Smooth muscle cell (in vitro differentiated cells): ENCODE results near the gene C7orf57. TPM values are rescaled to one million over a fixed set of nuclear protein-coding genes. Genes with fewer than 3 reads are reported as not detected.

Experiments
- DNase-seq: peaks from one replicate; lab custom pipeline; 2025; ENCODE audit not compliant: unreplicated experiment; lab: John Stamatoyannopoulos, UW
- H2AFZ ChIP-seq: fragments of 200-600 bp; sonication (generic); 2 replicates; pipeline ENCODE4 v1.6.0; 2016; ENCODE audit warnings: antibody characterized with exemption, low read depth, mild to moderate bottlenecking
- H3F3A ChIP-seq: fragments of 200-600 bp; sonication (generic); 2 replicates; pipeline ENCODE4 v1.6.0; 2017; ENCODE audit warnings: antibody characterized with exemption, low read depth
- H3K27ac ChIP-seq: fragments of 200-600 bp; sonication (generic); 2 replicates; pipeline ENCODE4 v1.5.1; 2016; ENCODE audit warnings: low read depth, mild to moderate bottlenecking
- H3K27me3 ChIP-seq: fragments of 200-600 bp; sonication (generic); 2 replicates; pipeline ENCODE4 v1.6.1; 2016; ENCODE audit warnings: low read depth, mild to moderate bottlenecking
- H3K36me3 ChIP-seq: fragments of 200-600 bp; sonication (generic); 2 replicates; pipeline ENCODE4 v1.5.1; 2016; ENCODE audit warnings: low read depth
- H3K4me1 ChIP-seq: fragments of 200-600 bp; sonication (generic); 2 replicates; pipeline ENCODE4 v1.5.1; 2016; ENCODE audit warnings: low read depth
- H3K4me2 ChIP-seq: fragments of 200-600 bp; sonication (generic); 2 replicates; pipeline ENCODE4 v1.6.0; 2016; ENCODE audit warnings: mild to moderate bottlenecking
- H3K4me3 ChIP-seq: fragments of 200-600 bp; sonication (generic); 2 replicates; pipeline ENCODE4 v1.5.1; 2016; ENCODE audit warnings: mild to moderate bottlenecking
- H3K79me2 ChIP-seq: fragments of 200-600 bp; sonication (generic); 2 replicates; pipeline ENCODE4 v1.6.0; 2016; ENCODE audit warnings: low read depth, mild to moderate bottlenecking
- H3K9ac ChIP-seq: fragments of 200-600 bp; sonication (generic); 2 replicates; pipeline ENCODE4 v1.6.0; 2016; ENCODE audit warnings: low read depth
- H3K9me3 ChIP-seq: fragments of 200-600 bp; sonication (generic); replicated peaks from 2 replicates; pipeline ENCODE4 v1.5.1; 2016; ENCODE audit warnings: low read depth
- H4K20me1 ChIP-seq: fragments of 200-600 bp; sonication (generic); 2 replicates; pipeline ENCODE4 v1.6.0; 2016; ENCODE audit warnings: low read depth
- CTCF ChIP-seq: fragments of 200-600 bp; sonication (generic); IDR thresholded peaks from 2 replicates; pipeline ENCODE4 v1.5.1; 2017; ENCODE audit warnings: borderline replicate concordance, mild to moderate bottlenecking, antibody characterized with exemption; ENCODE audit not compliant: insufficient read depth, poor library complexity, severe bottlenecking
- WGBS: methylation state at CpG from one replicate; pipeline ENCODE4 v1.1.7; 2016; ENCODE audit warnings: low lambda C conversion rate; 5-methylcytosine and 5-hydroxymethylcytosine counted together
- polyA plus RNA-seq: library from polyadenylated mRNA; unstranded; fragments of >200 nt; fragmentation: Nextera tagmentation; extraction: Ambion mirVana; gene quantifications from 2 replicates; pipeline ENCODE4 v1.2.1, GENCODE V29; 2016
- total RNA-seq: library from RNA; depleted of rRNA; stranded (reverse); fragments of >200 nt; gene quantifications from 2 replicates; pipeline ENCODE4 v1.2.3, GENCODE V29; 2014

The C7orf57 gene
- total and polyA plus RNA-seq, 2 experiments from 2014 or later = not detected

- Histone ChIP-seq H3K9ac (peak overlapping the region; percentile 93), H3K27ac (peak overlapping the region; percentile 99), H3K27me3 (no peaks in the 10 kb centered on the region), H3K4me1 (peaks cover 21% of the 10 kb centered on the region), H3K4me2 (peak overlapping the region; percentile 89), H3F3A (peaks cover 22% of the 10 kb centered on the region), H3K36me3 (no peaks in the 10 kb centered on the region), H3K79me2 (peaks cover 13% of the 10 kb centered on the region), H4K20me1 (no peaks in the 10 kb centered on the region), H3K4me3 (peak overlapping the region; percentile 66), H2AFZ (peak overlapping the region; percentile 84), H3K9me3 (no peaks in the 10 kb centered on the region)
- TF ChIP-seq CTCF = no peak
- DNase-seq = peak; percentile 92
- under 1% methylated on average over 25 of the region's 25 CpGs for WGBS
These were observed 53.3 kb downstream of the C7orf57 start for GRCh38 chr7:48088559-48089045.

DNA sequence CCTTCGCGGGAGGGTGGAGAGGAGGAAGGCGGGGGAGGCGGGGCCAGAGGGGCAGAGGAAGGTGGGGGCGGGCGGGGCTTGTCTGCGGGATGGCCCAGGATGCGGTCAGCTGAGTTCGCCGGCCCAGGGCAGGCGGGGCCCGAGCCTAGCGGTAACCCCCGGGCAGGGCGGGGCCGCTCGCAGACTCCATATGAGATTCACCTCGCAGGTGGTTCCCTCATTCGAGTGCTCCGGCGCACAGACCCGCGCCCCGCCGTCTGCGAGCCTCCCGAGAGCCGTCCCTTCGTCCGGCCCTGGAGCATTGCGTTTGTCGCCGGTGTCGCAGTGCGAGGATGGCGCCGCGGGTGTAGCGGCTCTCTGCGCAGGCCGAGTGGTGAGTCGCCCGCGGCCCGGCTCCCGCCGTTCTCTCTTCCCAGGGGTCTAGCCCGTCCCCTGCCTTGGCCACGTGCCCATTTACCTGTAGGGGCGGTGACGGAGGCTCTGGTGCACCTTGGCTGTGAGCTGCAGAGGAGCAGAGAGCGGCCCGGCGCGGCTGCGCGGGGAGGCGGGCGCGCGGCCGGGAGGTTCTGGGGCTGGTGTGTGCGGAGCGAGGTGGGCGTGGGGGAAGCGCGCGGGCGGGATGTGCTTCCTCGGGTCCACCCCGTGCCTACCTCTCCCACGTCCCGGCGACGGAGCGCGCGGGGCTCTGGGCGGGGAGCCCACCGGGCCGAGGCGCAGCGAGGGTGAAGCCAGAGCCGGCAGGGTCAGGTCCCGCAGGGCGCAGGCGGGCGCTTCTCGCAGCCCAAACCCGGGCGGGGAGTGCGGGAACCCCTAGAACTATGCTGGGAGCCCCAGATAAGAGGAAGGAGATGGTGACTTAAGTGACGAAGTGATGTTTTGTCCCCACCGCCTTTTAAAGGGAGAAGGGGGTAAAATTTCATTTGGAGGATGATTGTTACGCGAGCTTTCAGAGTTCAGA lies 54.0 kb downstream of the C7orf57 start, which contains the start of gene UPP1:
UPP1 (plus strand) TSS at position 220 of the 958 bp plus-strand sequence. CDS start 5,519 bp downstream, outside the sequence.
- peak within 1 kb of the TSS; percentile 99 for H3K27ac ChIP-seq
- H3K79me2 ChIP-seq = peaks cover 13% of the 10 kb centered on the region
- peak within 1 kb of the TSS; percentile 84 for H2AFZ ChIP-seq
- 1% methylated on average over 70 of the region's 96 CpGs for WGBS
- no peak for TF ChIP-seq CTCF
- peak within 1 kb of the TSS; percentile 66 for H3K4me3 ChIP-seq
- peaks cover 17% of the 10 kb centered on the region for H3K4me1 ChIP-seq
- H3K27me3 ChIP-seq = no peaks in the 10 kb centered on the region
- H4K20me1 ChIP-seq = no peaks in the 10 kb centered on the region
- H3K36me3 ChIP-seq = no peaks in the 10 kb centered on the region
- H3F3A ChIP-seq = peaks cover 18% of the 10 kb centered on the region
- H3K9ac ChIP-seq = peak within 1 kb of the TSS; percentile 93
- peak; percentile 90 for DNase-seq
- H3K4me2 ChIP-seq = peak within 1 kb of the TSS; percentile 89
- H3K9me3 ChIP-seq = no peaks in the 10 kb centered on the region

DNA sequence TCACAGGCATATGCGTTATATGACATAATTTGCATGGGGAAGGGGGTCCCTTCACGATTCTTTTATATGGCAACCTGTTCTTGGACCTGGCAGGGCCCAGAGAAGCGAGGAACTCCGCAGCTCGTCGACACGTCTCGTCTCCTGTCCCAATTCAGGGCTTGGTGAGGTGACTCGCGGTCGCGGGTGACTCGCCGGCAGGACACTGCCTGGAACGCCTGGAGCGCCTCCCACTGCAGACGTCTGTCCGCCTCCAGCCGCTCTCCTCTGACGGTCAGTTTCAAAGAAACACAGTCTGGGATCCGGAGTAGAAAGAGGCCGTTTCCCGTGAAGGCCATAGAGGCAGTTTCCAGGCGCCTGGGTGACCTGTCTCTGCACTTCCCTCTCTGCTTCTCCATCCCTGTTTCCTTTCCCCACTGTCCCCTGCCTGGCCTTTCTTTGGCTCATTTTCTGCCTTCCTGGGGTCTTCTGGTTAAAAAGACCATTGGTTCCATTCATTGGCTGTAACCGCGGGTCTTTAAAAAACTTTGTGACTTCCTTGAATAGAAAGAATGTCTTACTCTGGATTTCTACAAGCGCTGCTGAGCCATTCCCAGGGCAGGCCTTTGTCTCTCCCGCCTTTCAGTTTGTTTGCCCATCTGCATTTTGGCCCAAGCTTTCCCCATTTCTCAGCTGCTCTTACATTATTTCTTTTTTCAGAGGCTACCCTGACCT lies 54.9 kb downstream of the C7orf57 start:
- WGBS = 5% methylated on average over 28 of the region's 28 CpGs
- Histone ChIP-seq H3K9me3 (no peaks in the 10 kb centered on the region), H3K36me3 (no peaks in the 10 kb centered on the region), H4K20me1 (peaks cover 4% of the 10 kb centered on the region), H3K79me2 (peaks cover 13% of the 10 kb centered on the region), H3F3A (peaks cover 17% of the 10 kb centered on the region), H3K4me2 (peak overlapping the region; percentile 89), H3K27me3 (no peaks in the 10 kb centered on the region), H3K27ac (peak overlapping the region; percentile 99), H3K9ac (peak overlapping the region; percentile 63), H3K4me3 (peak overlapping the region; percentile 66), H3K4me1 (peaks cover 16% of the 10 kb centered on the region), H2AFZ (peak overlapping the region; percentile 14)
- TF ChIP-seq CTCF = no peak
- no peak for DNase-seq
